SK-N-SH treated with all-trans-retinoic acid at 6 μM for 48 hours (cell line): ENCODE results near the gene PIGW.

ENCODE experiments used
- CSDC2 ChIP-seq: fragments of 250-450 bp; sonication (Bioruptor Pico); IDR thresholded peaks from 2 replicates; pipeline ENCODE4 v1.5.0; 2020; ENCODE audit warnings: mild to moderate bottlenecking, moderate library complexity
- OSR1 ChIP-seq: fragments of 250-450 bp; sonication (Bioruptor Pico); IDR thresholded peaks from 2 replicates; pipeline ENCODE4 v1.8.0; 2022; ENCODE audit warnings: moderate library complexity, mild to moderate bottlenecking, inconsistent platforms
- PPARA ChIP-seq: fragments of 250-450 bp; sonication (Bioruptor Pico); IDR thresholded peaks from 2 replicates; pipeline ENCODE4 v1.5.0; 2020; ENCODE audit warnings: mild to moderate bottlenecking, borderline replicate concordance
- SNAI2 ChIP-seq: fragments of 250-450 bp; sonication (Bioruptor Pico); IDR thresholded peaks from 2 replicates; pipeline ENCODE4 v1.5.0; 2020; ENCODE audit warnings: mild to moderate bottlenecking, moderate library complexity
- ZFP3 ChIP-seq: fragments of 250-450 bp; sonication (Bioruptor Pico); IDR thresholded peaks from 2 replicates; pipeline ENCODE4 v1.5.0; 2020; ENCODE audit warnings: mild to moderate bottlenecking, moderate library complexity
- ZFP30 ChIP-seq: fragments of 450-650 bp; formaldehyde crosslinking; IDR thresholded peaks from 2 replicates; pipeline ENCODE4 v1.5.0; 2022; ENCODE audit warnings: mild to moderate bottlenecking, moderate library complexity
- ZNF70 ChIP-seq: fragments of 450-650 bp; formaldehyde crosslinking; IDR thresholded peaks from 2 replicates; pipeline ENCODE4 v1.5.0; 2020; ENCODE audit warnings: mild to moderate bottlenecking, moderate library complexity
- TF ChIP-seq, protein P1 (sequence below): fragments of 250-450 bp; sonication (Bioruptor Pico); IDR thresholded peaks from 2 replicates; pipeline ENCODE4 v1.8.0; 2020; ENCODE audit warnings: mild to moderate bottlenecking, moderate library complexity, borderline replicate concordance
- TF ChIP-seq, protein P2 (sequence below): fragments of 250-450 bp; sonication (Bioruptor Pico); IDR thresholded peaks from 2 replicates; pipeline ENCODE4 v1.5.1; 2020; ENCODE audit warnings: low read depth, mild to moderate bottlenecking, moderate library complexity

DNA sequence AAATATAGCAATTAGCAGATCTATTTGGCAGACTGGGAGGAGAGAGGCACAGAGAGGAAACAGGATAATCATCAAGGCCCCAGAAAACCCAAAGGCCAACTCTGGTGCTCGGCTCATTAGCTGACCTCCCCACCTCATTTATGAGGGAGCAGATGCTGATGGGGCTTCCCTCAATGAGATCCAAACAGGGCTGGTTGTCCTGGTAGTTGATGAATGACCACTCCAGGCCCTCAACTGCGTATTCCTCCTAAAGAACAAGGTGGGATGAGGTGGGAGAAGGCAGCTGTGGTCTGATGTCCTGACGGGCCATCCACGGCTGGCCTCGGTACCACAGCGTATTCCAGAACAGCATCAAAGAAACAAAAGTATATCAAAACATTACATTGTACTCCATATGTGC is 27.5 kb upstream of the PIGW start:
- no peak for TF ChIP-seq SNAI2 (CRISPR knock-in tag)
- TF ChIP-seq, protein P1, sequence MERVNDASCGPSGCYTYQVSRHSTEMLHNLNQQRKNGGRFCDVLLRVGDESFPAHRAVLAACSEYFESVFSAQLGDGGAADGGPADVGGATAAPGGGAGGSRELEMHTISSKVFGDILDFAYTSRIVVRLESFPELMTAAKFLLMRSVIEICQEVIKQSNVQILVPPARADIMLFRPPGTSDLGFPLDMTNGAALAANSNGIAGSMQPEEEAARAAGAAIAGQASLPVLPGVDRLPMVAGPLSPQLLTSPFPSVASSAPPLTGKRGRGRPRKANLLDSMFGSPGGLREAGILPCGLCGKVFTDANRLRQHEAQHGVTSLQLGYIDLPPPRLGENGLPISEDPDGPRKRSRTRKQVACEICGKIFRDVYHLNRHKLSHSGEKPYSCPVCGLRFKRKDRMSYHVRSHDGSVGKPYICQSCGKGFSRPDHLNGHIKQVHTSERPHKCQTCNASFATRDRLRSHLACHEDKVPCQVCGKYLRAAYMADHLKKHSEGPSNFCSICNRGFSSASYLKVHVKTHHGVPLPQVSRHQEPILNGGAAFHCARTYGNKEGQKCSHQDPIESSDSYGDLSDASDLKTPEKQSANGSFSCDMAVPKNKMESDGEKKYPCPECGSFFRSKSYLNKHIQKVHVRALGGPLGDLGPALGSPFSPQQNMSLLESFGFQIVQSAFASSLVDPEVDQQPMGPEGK (CRISPR knock-in tag), result no peak
- no peak for TF ChIP-seq OSR1 (CRISPR knock-in tag)
- TF ChIP-seq ZNF70 (CRISPR knock-in tag), result no peak
- TF ChIP-seq CSDC2, result no peak
- TF ChIP-seq, protein P2, sequence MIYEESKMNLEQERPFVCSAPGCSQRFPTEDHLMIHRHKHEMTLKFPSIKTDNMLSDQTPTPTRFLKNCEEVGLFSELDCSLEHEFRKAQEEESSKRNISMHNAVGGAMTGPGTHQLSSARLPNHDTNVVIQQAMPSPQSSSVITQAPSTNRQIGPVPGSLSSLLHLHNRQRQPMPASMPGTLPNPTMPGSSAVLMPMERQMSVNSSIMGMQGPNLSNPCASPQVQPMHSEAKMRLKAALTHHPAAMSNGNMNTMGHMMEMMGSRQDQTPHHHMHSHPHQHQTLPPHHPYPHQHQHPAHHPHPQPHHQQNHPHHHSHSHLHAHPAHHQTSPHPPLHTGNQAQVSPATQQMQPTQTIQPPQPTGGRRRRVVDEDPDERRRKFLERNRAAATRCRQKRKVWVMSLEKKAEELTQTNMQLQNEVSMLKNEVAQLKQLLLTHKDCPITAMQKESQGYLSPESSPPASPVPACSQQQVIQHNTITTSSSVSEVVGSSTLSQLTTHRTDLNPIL (CRISPR knock-in tag), result no peak
- no peak for TF ChIP-seq ZFP30 (CRISPR knock-in tag)
- TF ChIP-seq PPARA (CRISPR knock-in tag), result no peak
- TF ChIP-seq ZFP3 (CRISPR knock-in tag), result no peak
